IPS-15b (cell line): Measurements from ENCODE around the gene CCL16.

ENCODE experiments used
- H3K27me3 ChIP-seq: one replicate; pipeline ENCODE4 v1.6.1; 2013; ENCODE audit warnings: low read length; ENCODE audit not compliant: control insufficient read depth, insufficient read depth
- H3K36me3 ChIP-seq: one replicate; pipeline ENCODE4 v1.6.1; 2013; ENCODE audit warnings: low read length; ENCODE audit not compliant: control insufficient read depth, insufficient read depth
- H3K4me1 ChIP-seq: one replicate; pipeline ENCODE4 v1.6.1; 2013; ENCODE audit warnings: mild to moderate bottlenecking, low read length; ENCODE audit not compliant: control insufficient read depth, insufficient read depth
- H3K4me3 ChIP-seq: one replicate; pipeline ENCODE4 v1.5.1; 2013; ENCODE audit warnings: low read depth, low read length
- H3K9ac ChIP-seq: one replicate; pipeline ENCODE4 v1.6.1; 2013; ENCODE audit warnings: low read depth, mild to moderate bottlenecking, low read length
- H3K9me3 ChIP-seq: one replicate; pipeline ENCODE4 v1.6.1; 2013; ENCODE audit warnings: mild to moderate bottlenecking, low read length; ENCODE audit not compliant: control insufficient read depth, insufficient read depth

The CCL16 gene

DNA sequence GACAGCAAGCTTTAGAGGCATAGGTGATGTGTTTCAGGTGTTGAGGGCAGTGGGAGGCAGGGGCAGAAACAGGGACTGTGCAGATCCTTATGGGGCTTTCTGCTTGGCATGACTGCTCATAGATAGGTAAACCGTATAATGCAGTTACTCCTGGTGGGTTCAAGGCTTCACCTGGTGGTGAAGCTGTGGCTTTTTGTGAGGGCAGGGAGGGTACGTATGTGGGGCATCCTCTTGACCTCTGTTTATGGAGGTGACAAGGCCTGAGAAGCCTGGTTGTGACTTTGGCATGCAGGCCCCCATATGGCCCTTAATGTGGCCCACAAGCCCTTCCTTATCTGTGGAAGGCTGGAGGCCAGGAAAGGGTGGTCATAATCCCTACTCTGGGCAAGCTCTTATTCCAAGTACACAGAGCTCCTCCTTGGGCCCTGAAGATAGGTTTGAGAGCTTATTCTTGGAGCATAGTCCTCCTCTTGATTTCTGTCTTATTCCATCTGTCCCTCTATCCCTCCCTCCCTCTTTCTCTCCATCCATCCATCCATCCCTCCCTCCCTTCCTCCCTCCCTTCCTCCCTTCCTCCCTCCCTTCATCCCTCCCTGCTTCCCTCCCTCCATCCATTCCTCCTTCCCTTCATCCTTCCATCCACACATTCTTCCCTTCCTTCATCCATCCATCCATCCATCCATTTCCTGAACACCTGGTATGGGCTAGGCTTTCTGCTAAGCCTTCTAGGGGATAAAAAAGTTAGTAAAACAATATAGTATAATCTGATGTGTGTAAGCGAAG is 1.3 kb upstream of the CCL16 start:
- H3K36me3 ChIP-seq = no peaks in the 10 kb centered on the region
- H3K27me3 ChIP-seq = no peaks in the 10 kb centered on the region
- H3K4me1 ChIP-seq = no peaks in the 10 kb centered on the region
- no peak overlapping the region for H3K4me3 ChIP-seq
- no peak overlapping the region for H3K9ac ChIP-seq
- H3K9me3 ChIP-seq = no peaks in the 10 kb centered on the region

DNA sequence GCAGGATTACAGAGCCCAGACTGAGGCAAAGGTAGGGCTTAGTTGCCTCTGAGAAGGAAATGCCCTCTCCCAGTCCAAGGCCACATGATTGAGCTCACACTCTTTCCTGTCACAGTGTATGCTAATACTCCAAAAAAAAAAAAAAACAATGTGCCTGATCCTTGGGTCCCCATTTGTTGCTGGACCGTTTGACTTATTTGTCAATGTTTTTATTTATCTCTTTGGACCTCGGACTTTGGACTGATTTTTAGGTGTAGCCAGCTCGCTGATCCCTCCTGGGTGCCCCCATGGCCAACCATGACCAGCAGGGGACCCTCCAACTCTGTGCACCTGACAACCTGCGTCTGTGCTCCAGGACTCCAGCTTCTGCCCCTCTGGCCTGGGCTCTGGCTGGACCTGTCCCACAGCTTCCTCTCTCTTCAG is 622 bp upstream of the CCL16 start:
- Histone ChIP-seq H3K9me3 (no peaks in the 10 kb centered on the region), H3K4me1 (no peaks in the 10 kb centered on the region), H3K27me3 (no peaks in the 10 kb centered on the region), H3K4me3 (no peak overlapping the region), H3K36me3 (no peaks in the 10 kb centered on the region), H3K9ac (no peak overlapping the region)

DNA sequence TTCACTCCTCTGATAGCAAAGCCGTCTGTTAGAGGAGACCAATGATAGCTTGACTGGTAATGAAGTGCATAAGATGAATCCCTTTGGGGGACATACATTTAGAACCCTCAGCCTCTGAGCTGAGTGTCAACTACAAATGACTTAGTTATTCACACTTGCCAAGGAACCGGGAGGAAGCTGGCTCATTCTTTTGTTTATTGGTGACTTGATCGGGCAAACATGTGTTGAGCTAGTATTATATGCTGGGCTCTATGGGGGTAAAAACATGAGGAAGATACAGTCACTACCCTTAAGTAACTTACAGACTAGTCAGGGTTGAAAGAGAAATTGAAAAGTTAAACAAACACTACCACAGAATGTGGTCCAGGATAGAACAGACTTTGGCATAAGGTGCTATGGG is 3.0 kb downstream of the CCL16 start:
- no peaks in the 10 kb centered on the region for H3K36me3 ChIP-seq
- no peaks in the 10 kb centered on the region for H3K4me1 ChIP-seq
- no peaks in the 10 kb centered on the region for H3K27me3 ChIP-seq
- H3K4me3 ChIP-seq = no peak overlapping the region
- H3K9ac ChIP-seq = no peak overlapping the region
- no peaks in the 10 kb centered on the region for H3K9me3 ChIP-seq

DNA sequence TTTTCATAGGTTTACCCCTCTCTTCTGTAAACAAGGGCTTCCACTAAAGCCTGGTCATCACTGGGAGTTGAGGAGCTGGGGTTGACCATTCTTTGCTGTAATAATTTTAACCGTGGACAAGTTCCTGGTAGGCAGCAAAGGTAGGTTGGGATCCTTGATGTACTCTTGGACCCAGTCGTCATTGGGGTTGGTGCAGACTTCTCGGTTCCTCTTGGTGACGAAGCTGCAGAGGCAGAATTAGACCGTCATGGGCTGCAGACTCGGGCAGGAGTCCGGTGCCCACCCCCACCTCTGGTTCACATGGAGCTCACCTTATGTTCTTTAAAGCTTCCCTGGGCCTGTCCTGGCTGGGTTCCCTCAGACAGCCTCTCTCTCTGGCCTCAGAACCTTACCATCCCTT is 3.8 kb downstream of the CCL16 start:
- H3K9ac ChIP-seq = no peak overlapping the region
- H3K4me1 ChIP-seq = no peaks in the 10 kb centered on the region
- no peaks in the 10 kb centered on the region for H3K36me3 ChIP-seq
- H3K9me3 ChIP-seq = no peaks in the 10 kb centered on the region
- H3K27me3 ChIP-seq = no peaks in the 10 kb centered on the region
- H3K4me3 ChIP-seq = no peak overlapping the region

DNA sequence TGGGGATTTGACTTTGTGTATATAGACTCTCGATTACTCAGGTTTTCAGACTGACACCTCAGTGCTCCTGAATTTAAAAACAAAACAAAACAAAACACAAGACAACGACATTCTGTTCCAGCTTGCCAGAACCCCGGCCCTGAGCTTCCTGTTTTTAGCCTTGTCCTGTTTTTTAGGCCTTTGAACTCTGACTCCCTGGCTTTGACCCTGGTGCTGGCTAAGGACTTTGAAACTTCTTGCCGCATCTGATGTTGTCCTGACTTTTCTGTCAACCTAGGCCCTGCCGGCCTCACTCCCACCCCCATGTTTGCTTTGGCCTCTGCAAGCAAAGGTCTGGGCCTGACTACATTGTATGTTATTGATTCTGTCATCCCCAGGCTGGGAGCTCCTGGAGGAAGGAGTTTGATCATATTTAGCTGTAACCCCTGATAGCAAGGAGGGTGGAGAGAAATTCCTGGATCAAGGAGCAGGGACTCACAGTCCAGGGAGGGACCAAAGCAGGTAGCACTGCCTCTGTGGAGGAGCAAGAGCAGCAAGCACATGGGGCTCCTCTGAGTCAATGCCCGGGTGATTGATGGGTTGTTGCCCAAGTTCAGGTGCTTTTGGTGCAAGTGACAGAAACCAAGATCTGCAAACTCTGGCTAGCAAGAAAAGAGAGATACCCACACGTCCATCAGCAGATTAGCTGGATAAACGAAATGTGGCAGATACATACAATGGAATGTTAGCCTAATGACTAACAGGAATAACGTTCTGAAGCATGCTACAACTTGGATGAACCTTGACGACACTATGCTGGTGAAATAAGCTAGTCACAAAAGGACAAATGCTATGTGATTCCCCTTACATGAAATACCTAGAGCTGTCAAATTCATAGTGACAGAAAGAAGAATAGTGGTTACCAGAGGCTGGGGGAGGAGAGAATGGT is 7.7 kb downstream of the CCL16 start:
- H3K9ac ChIP-seq = no peak overlapping the region
- no peak overlapping the region for H3K4me3 ChIP-seq
- no peaks in the 10 kb centered on the region for H3K4me1 ChIP-seq
- H3K9me3 ChIP-seq = no peaks in the 10 kb centered on the region
- no peaks in the 10 kb centered on the region for H3K27me3 ChIP-seq
- H3K36me3 ChIP-seq = no peaks in the 10 kb centered on the region

DNA sequence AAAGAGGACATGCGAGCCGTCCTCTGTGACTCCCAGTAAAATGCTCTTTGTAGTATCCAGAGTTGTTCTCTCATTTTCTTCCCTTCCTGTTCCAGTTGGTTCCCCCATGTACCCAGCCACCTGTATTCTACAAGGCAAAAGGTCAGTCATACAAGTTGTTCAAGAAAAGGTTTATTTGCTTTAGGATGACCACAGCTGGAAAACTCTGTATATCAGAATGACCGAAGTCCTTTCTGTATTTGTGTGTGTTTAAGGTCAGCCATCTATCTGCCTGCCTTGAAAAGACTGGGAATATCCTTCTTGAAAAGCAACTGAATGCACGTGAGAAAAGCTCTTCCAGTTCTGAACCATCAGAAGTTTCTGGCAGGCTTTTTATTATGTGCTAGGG is 8.4 kb downstream of the CCL16 start:
- Histone ChIP-seq H3K4me1 (no peaks in the 10 kb centered on the region), H3K4me3 (no peak overlapping the region), H3K9me3 (no peaks in the 10 kb centered on the region), H3K27me3 (no peaks in the 10 kb centered on the region), H3K36me3 (no peaks in the 10 kb centered on the region), H3K9ac (no peak overlapping the region)

DNA sequence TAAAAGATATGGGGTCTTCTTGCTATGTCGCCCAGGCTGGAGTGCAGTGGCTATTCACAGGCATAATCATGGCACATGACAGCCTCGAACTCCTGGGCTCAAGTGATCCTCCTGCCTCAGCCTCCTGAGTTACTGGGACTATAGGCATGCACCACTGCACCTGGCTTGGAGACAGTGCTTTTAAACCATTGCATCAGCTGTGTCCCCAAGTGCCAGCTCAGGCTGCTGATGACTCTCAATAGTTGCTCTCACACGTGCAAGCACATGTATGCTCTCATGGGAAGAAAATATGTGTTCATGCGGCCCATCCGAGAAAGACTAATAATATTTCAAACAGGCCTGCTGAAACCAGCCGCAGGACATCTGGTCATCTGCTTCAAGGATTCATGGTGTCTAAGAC is 8.8 kb downstream of the CCL16 start:
- H3K9me3 ChIP-seq = no peaks in the 10 kb centered on the region
- H3K36me3 ChIP-seq = no peaks in the 10 kb centered on the region
- no peaks in the 10 kb centered on the region for H3K4me1 ChIP-seq
- no peak overlapping the region for H3K9ac ChIP-seq
- H3K4me3 ChIP-seq = no peak overlapping the region
- no peaks in the 10 kb centered on the region for H3K27me3 ChIP-seq

DNA sequence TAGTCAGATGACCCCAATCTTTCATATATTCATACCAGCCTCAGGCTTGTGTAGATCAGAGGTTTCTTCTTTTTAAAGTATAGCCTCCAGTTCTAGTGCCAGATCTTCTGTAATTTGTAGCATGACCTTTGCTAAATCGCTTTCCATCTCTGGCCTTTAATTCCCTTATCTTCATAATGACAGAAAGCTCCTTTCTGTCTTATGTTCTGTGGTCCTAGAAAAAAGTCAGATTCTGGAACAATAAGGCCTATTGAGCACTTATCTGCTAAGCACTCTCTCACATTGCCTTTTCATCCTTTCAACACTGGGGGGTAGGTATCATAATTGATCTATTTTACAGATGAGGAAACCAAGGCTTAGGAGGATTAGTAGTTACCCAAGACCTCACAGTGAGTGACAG is 9.2 kb downstream of the CCL16 start:
- Histone ChIP-seq H3K27me3 (no peaks in the 10 kb centered on the region), H3K9me3 (no peaks in the 10 kb centered on the region), H3K4me3 (no peak overlapping the region), H3K4me1 (no peaks in the 10 kb centered on the region), H3K9ac (no peak overlapping the region), H3K36me3 (no peaks in the 10 kb centered on the region)

DNA sequence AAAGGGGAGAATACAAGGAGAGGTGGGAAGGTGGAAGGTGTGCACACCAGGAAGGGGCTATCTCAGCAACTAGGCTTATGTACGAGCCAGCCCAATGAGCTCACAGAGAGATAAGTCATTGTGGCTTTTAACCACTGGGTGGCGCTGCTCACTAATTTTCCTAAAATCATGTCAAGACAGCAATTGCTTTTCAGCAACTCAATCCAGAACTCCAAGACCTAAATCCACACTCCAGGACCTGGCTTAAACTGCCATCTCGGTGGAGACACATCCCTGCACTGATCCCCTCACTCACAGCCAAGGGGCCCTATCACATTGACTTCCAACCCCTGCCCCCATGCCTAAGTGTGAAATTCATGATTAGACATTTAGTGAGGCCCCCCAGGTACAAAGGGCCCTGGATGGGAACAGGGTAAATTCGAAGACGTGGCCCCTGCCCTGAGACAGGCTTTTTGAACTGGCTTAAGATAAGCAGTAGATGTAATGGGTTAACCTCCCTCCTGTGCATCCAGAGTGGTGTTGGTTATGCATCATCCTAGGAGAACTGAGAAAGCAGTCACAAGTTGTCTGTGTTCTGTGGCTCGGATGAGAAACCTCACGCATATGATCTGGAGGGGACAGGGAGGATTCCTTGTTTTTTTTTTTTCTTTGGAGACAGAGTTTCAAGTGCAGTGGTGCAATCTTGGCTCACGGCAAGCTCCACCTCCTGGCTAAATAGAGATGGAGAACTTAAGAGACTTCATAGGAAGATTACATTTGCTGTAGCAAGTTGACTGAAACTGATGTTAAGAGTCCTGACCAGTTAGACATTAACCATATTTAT is 11.5 kb downstream of the CCL16 start:
- Histone ChIP-seq H3K4me1 (no peaks in the 10 kb centered on the region), H3K9ac (no peak overlapping the region), H3K9me3 (no peaks in the 10 kb centered on the region), H3K4me3 (no peak overlapping the region), H3K27me3 (no peaks in the 10 kb centered on the region), H3K36me3 (no peaks in the 10 kb centered on the region)

DNA sequence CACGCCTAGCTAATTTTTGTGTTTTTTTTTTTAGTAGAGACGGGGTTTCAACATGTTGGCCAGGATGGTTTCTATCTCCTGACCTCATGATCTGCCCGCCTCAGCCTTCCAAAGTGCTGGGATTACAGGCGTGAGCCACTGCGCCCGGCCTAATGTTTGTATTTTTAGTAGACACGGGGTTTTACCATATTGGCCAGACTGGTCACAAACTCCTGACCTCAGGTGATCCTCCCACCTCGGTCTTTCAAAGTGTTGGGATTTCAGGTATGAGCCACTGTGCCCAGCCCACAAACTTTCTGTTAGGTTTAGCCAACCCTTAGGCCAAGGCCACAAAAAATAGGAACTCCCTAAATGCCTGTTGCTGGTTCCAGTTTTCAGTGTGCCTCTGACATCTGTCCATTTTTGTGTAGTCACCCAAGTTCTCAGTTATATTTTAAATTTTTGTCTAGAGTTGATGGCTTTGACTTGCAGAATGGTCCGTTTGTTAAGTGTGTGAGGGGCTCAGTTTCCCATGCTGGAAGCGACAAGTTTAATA is 12.7 kb downstream of the CCL16 start:
- Histone ChIP-seq H3K27me3 (no peaks in the 10 kb centered on the region), H3K4me3 (no peak overlapping the region), H3K36me3 (no peaks in the 10 kb centered on the region), H3K4me1 (no peaks in the 10 kb centered on the region), H3K9ac (no peak overlapping the region), H3K9me3 (no peaks in the 10 kb centered on the region)

DNA sequence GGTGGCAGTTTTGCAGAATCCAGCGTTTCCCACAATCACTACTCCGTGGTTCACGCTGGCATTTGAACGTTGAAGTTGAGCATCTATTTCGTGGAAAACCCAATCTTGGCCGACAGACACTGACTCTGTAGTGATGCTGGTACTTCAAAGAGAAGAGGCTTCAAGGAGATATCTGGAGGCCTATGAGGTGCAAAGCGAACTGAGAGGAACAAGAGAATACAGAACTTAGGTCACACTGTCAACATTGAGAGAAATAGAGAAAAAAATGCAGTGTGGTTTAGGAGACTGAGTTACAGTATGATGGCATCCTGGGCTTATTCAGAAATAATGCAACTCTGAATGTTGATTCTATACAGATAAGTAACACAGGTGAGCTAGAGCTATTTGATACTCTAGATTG is 16.0 kb downstream of the CCL16 start:
- no peaks in the 10 kb centered on the region for H3K36me3 ChIP-seq
- H3K9ac ChIP-seq = no peak overlapping the region
- no peak overlapping the region for H3K4me3 ChIP-seq
- no peaks in the 10 kb centered on the region for H3K4me1 ChIP-seq
- no peaks in the 10 kb centered on the region for H3K9me3 ChIP-seq
- no peaks in the 10 kb centered on the region for H3K27me3 ChIP-seq
